Skeletal muscle tissue (tissue), 4 donors: ENCODE data around the gene DAW1. TPM values are rescaled to one million over a fixed set of nuclear protein-coding genes. Genes with fewer than 3 reads are reported as not detected.

Source experiments
- H3K27ac ChIP-seq: one replicate; pipeline ENCODE4 v1.7.0; 2013; ENCODE audit warnings: mild to moderate bottlenecking, low read depth, low read length, inconsistent platforms
- H3K27me3 ChIP-seq, 3 donors: one replicate each; pipeline ENCODE4 v1.7.0; 2013; ENCODE audit warnings: low read length in 3 of 3; ENCODE audit not compliant: control insufficient read depth in 3 of 3, insufficient read depth in 3 of 3
- H3K36me3 ChIP-seq, 3 donors: one replicate each; pipeline ENCODE4 v1.7.0; 2013; ENCODE audit warnings: low read length in 3 of 3; ENCODE audit not compliant: control insufficient read depth in 3 of 3, insufficient read depth in 3 of 3
- H3K4me1 ChIP-seq, 3 donors: one replicate each; pipeline ENCODE4 v1.7.0; 2013; ENCODE audit warnings: low read length in 3 of 3, mild to moderate bottlenecking in 3 of 3; ENCODE audit not compliant: control insufficient read depth in 3 of 3, insufficient read depth in 3 of 3
- H3K4me3 ChIP-seq, 3 donors: one replicate each; pipeline ENCODE4 v1.7.0; 2013; ENCODE audit warnings: low read length in 3 of 3
- H3K9ac ChIP-seq, 3 donors: one replicate each; pipeline ENCODE4 v1.7.0; 2013; ENCODE audit warnings: low read length in 3 of 3, mild to moderate bottlenecking in 3 of 3, moderate library complexity in 2 of 3, low read depth in 1 of 3
- H3K9me3 ChIP-seq, 3 donors: one replicate each; pipeline ENCODE4 v1.7.0; 2013; ENCODE audit warnings: low read length in 3 of 3; ENCODE audit not compliant: control insufficient read depth in 3 of 3
- total RNA-seq: library from RNA; depleted of rRNA; stranded (reverse); fragments of >200 nt; gene quantifications from one replicate; pipeline ENCODE4 v1.2.3, GENCODE V29; 2014
- donor health status: Osteomylitis.

The DAW1 gene, protein sequence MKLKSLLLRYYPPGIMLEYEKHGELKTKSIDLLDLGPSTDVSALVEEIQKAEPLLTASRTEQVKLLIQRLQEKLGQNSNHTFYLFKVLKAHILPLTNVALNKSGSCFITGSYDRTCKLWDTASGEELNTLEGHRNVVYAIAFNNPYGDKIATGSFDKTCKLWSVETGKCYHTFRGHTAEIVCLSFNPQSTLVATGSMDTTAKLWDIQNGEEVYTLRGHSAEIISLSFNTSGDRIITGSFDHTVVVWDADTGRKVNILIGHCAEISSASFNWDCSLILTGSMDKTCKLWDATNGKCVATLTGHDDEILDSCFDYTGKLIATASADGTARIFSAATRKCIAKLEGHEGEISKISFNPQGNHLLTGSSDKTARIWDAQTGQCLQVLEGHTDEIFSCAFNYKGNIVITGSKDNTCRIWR
- not detected for total RNA-seq

DNA sequence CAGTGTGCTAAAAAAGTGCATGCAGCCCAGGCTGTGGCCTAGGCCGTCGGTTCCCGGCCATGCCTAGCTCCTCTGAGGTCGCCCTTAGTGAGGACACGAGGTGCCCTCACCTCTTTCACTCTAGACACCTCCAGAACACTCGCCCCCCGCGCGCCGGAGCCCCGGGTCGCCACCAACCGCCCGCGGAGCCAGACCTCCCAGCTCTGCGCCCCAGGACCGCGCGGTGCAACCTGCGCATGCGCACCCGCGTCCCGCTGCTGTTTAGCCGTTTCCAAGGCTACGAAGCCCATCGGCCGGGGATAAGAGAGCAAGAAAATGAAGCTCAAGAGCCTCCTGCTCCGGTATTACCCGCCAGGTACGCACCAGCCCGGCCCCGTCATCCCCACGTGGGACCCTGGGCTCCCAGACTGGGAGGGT lies at the start of gene DAW1:
DAW1 (plus strand) TSS at position 257 of the 417 bp plus-strand sequence; CDS start at position 316, 59 bp downstream.
- H3K9me3 ChIP-seq = no peaks in the 10 kb centered on the region
- peaks cover 4 to 8% (median 7%) of the 10 kb centered on the region in 3 donors for H3K27me3 ChIP-seq
- H3K9ac ChIP-seq = no peak within 1 kb of the TSS
- H3K36me3 ChIP-seq = no peaks in the 10 kb centered on the region
- H3K4me3 ChIP-seq = no peak within 1 kb of the TSS
- no peaks in the 10 kb centered on the region for H3K4me1 ChIP-seq
- no peak within 1 kb of the TSS for H3K27ac ChIP-seq

DNA sequence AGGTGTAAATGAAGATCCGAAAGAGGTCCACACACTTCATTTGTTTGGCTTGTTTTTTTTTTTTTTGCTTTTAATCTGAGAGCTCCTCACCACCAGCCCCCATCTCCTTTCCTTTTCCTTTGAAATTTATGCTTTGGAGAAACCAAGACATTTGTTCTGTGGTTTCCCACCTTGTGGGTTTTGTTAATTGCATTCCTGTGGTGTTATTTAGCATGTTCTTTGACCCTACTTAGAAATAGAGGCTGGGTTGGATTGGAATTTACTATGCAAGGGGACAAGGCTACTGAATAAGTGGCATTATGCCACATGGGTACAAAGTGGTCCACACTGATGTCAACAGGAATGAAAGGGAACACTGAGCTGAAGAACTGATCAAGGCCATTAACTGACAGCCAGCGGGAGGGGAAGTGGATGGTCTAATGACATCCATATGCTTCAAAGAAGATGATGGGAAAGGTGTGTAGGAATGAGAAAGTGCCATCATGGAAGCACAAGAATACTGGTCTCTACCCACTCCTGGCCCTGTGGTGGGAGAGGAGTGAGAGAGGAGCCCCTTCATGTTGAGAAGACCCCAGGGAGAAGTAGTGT lies 48.9 kb upstream of the DAW1 start:
- H3K27me3 ChIP-seq = peaks cover 0 to 3% (median 0%) of the 10 kb centered on the region in 3 donors

DNA sequence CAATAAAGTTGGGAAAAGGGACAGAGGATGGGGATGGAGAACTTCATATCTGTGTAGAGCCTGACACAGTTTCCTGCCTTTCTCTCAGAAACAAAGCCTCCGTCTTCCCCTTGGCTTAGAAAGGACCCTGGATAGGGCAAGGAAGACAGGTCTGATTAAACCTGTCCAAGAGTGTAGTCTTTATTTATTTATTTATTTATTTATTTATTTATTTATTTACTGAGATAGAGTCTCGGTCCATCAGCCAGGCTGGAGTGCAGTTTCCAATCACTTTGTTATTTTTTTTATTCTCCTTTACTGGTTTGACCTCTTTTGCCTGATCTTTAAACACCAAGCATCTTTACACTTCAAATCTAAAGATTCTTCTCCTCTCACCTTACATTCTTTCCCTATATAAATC lies 47.5 kb upstream of the DAW1 start:
- no peaks in the 10 kb centered on the region for H3K36me3 ChIP-seq
- H3K9ac ChIP-seq = no peak overlapping the region
- H3K4me3 ChIP-seq = no peak overlapping the region
- H3K9me3 ChIP-seq = no peaks in the 10 kb centered on the region
- H3K4me1 ChIP-seq = no peaks in the 10 kb centered on the region
- H3K27ac ChIP-seq = no peak overlapping the region
- peaks cover 0 to 3% (median 0%) of the 10 kb centered on the region in 3 donors for H3K27me3 ChIP-seq

More for the DNA sequence above, 48.9 kb upstream of the DAW1 start:
- Histone ChIP-seq H3K27ac (no peak overlapping the region), H3K4me3 (no peak overlapping the region), H3K36me3 (no peaks in the 10 kb centered on the region), H3K9ac (no peak overlapping the region), H3K4me1 (peaks cover 0 to 4% (median 3%) of the 10 kb centered on the region in 3 donors), H3K9me3 (no peaks in the 10 kb centered on the region)

DNA sequence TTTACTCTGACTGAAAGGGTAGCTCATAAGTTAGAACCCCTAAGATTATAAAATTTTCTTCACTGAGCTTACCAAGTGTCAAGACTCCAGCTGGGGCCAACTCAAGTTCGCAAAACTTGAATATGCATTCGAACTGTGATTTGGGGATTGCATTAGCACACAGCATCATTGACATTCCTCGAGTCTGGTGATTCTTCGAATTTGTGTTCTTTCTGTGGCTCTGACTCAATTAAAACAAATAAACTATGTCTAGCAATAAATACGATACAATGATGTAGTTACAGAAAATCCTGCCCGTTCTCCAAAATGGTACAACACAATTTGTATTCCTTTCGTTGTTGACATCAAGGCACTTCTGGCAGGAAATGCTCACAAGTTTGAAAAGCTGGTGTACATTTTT lies 46.7 kb upstream of the DAW1 start:
- no peak overlapping the region for H3K4me3 ChIP-seq
- peaks cover 0 to 3% (median 0%) of the 10 kb centered on the region in 3 donors for H3K27me3 ChIP-seq
- no peaks in the 10 kb centered on the region for H3K4me1 ChIP-seq
- H3K27ac ChIP-seq = no peak overlapping the region
- H3K9ac ChIP-seq = no peak overlapping the region
- H3K36me3 ChIP-seq = no peaks in the 10 kb centered on the region
- H3K9me3 ChIP-seq = no peaks in the 10 kb centered on the region

DNA sequence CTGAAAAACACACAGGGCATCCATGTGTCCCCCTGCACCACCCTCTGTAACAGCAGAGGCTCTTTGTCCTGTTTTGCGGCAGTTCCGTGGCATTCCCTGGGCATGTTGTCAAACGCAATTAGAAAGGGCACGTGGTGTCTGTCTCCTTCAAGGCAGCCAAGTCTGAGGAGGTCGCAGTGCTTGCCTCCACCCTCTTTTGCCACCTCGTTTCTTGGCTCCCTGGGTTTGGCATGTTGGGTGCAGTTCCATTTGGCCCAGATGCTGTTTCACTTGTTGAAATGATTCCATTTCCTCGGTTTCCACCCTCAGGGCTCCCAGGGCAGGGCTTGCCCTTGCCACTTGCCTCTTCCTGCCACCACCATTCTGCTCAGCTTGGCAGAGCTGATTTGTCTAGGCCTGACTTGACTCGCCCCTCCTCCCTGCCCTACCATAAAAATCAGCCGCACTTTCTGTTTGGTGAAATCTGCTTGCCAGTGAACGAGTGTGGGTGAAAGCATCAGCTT lies 45.4 kb upstream of the DAW1 start:
- Histone ChIP-seq H3K9ac (no peak overlapping the region), H3K36me3 (no peaks in the 10 kb centered on the region), H3K4me3 (no peak overlapping the region), H3K4me1 (no peaks in the 10 kb centered on the region), H3K9me3 (no peaks in the 10 kb centered on the region), H3K27me3 (peaks cover 0 to 3% (median 0%) of the 10 kb centered on the region in 3 donors), H3K27ac (no peak overlapping the region)

DNA sequence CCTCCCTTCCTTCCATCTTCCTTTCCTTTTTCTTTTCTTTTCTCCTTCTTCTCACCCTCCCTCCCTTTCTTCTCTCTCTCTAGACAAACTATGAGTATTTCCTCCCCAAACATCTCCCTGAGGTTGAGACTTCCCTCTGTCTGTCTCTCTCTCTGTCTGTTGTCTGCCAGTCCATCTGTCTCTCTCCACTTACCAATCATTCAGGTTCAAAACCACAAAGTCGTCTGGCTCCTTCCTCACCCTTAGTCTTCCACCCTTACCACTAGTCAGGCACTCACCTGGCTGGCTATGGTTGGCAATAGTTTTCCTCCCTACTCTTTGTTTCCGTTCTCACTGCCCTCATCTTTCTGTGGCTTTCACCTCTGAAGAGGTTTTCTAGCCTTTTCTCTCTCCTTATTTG lies 44.9 kb upstream of the DAW1 start:
- H3K27ac ChIP-seq = no peak overlapping the region
- peaks cover 0 to under 1% (median 0%) of the 10 kb centered on the region in 3 donors for H3K27me3 ChIP-seq
- H3K36me3 ChIP-seq = no peaks in the 10 kb centered on the region
- no peak overlapping the region for H3K9ac ChIP-seq
- no peaks in the 10 kb centered on the region for H3K9me3 ChIP-seq
- no peaks in the 10 kb centered on the region for H3K4me1 ChIP-seq
- H3K4me3 ChIP-seq = no peak overlapping the region

DNA sequence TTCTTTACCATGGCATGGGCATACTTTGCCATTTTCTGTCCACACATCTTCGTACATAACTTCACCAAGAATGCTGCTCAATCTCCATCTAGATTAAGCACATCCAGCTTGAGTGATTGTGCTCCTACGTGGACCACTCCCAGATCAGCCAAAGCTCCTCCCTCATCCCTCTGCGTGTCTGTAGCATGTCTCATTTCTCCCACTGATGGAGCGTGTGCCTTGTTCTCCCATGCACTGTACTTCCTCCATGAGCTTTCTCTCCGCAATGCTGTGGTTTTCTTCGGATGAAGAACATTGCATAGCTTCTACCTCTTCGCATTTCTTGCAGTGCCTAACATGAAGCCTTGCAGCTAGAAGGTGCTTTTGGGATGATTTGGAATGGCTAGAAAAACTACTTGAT lies 44.3 kb upstream of the DAW1 start:
- H3K4me1 ChIP-seq = no peaks in the 10 kb centered on the region
- H3K4me3 ChIP-seq = no peak overlapping the region
- H3K27me3 ChIP-seq = no peaks in the 10 kb centered on the region
- H3K27ac ChIP-seq = no peak overlapping the region
- H3K36me3 ChIP-seq = no peaks in the 10 kb centered on the region
- H3K9me3 ChIP-seq = no peaks in the 10 kb centered on the region
- H3K9ac ChIP-seq = no peak overlapping the region

DNA sequence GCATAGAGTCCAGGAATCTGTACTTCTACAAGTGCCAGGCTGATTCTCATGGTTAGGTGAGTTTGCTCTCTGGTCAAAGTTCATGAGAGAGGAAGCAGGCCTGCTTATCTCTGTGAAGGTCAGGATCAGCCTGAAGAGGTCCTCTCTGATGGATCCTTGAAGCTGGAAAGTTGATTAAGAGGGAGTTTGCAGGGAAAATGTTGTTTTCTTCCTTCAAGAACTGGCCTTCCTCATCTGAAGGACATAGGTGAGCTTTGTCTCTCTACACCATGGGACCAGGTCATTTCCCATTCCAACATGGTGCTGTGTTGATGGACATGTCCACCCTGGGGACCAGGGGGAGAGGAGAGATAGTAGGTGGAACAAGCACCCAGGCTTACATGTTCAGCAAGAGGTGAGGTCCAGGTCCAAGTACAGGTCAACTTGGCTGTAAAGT lies 42.9 kb upstream of the DAW1 start:
- Histone ChIP-seq H3K9ac (no peak overlapping the region), H3K4me3 (no peak overlapping the region), H3K27me3 (no peaks in the 10 kb centered on the region), H3K36me3 (no peaks in the 10 kb centered on the region), H3K9me3 (no peaks in the 10 kb centered on the region), H3K4me1 (no peaks in the 10 kb centered on the region), H3K27ac (no peak overlapping the region)

DNA sequence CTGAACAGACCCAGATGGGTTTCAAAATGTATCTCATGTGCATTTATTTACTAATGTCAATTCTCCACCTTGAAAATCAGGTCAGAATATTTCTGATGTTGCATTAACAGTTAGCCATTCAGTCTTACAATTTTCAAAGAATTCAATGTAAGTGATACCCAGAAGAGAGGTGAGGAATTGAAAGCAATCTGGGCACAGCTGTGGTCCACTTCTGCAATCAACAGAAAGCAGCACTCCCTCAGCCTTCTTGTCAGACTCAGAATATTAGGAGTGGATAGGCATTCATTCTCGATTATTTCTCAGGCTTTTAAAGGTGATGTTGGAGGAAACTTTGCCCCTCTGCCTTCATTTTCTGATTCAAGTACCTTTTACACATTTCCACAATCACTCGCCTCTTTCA lies 42.1 kb upstream of the DAW1 start:
- H3K36me3 ChIP-seq = no peaks in the 10 kb centered on the region
- no peaks in the 10 kb centered on the region for H3K27me3 ChIP-seq
- no peaks in the 10 kb centered on the region for H3K9me3 ChIP-seq
- no peak overlapping the region for H3K4me3 ChIP-seq
- H3K27ac ChIP-seq = no peak overlapping the region
- no peaks in the 10 kb centered on the region for H3K4me1 ChIP-seq
- no peak overlapping the region for H3K9ac ChIP-seq

DNA sequence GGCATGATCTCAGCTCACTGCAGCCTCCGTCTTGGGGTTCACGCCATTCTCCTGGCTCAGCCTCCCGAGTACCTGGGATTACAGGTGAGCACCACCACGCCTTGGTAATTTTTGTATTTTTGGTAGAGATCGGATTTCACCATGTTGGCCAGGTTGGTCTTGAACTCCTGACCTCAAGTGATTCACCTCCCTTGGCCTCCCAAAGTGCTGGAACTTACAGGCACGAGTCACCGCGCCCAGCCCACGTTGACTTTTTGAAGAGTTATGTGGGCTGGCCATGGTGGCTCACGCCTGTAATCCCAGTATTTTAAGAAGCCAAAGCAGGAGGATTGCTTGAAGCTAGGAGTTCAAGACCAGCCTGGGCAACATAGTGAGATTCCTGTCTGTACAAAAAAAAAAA lies 37.0 kb upstream of the DAW1 start:
- no peak overlapping the region for H3K9ac ChIP-seq
- H3K4me1 ChIP-seq = no peaks in the 10 kb centered on the region
- no peaks in the 10 kb centered on the region for H3K9me3 ChIP-seq
- no peaks in the 10 kb centered on the region for H3K36me3 ChIP-seq
- no peak overlapping the region for H3K4me3 ChIP-seq
- no peak overlapping the region for H3K27ac ChIP-seq
- no peaks in the 10 kb centered on the region for H3K27me3 ChIP-seq
